Esophagus muscularis mucosa (tissue), 4 donors: ENCODE results near the gene NQO1. TPM values are rescaled to one million over a fixed set of nuclear protein-coding genes. Genes with fewer than 3 reads are reported as not detected.
"Not testable (repeated sequence)": the region's sequence is repeated elsewhere in the genome, so short reads cannot be mapped to it uniquely, and the experiment has no call there.

Source experiments
- DNase-seq: peaks from one replicate; pipeline ENCODE4 v3.0.0-alpha.2; 2017; ENCODE audit errors: extremely low spot score
- H3K27ac ChIP-seq, 4 donors: fragments of 200-600 bp; sonication (generic); replicated peaks in 1 of 4; 1 replicate in 3 of 4; 2 replicates in 1 of 4; pipeline ENCODE4 v1.5.1; 2016 to 2019; ENCODE audit warnings: mild to moderate bottlenecking in 1 of 4
- H3K27me3 ChIP-seq, 4 donors: fragments of 200-600 bp; sonication (generic); one replicate each; pipeline versions ENCODE4 v1.5.1 to v1.6.0; 2016 to 2019
- H3K36me3 ChIP-seq, 4 donors: fragments of 200-600 bp; sonication (generic); one replicate each; pipeline ENCODE4 v1.5.1; 2016 to 2019
- H3K4me1 ChIP-seq, 4 donors: fragments of 200-600 bp; sonication (generic); one replicate each; pipeline ENCODE4 v1.5.1; 2016 to 2019
- H3K4me3 ChIP-seq, 4 donors: fragments of 200-600 bp; sonication (generic); 1 replicate in 2 of 4; 2 replicates in 2 of 4; pipeline ENCODE4 v1.5.1; 2016 to 2019; ENCODE audit warnings: mild to moderate bottlenecking in 4 of 4, moderate library complexity in 1 of 4
- H3K9me3 ChIP-seq, 4 donors: fragments of 200-600 bp; sonication (generic); 1 replicate in 3 of 4; 2 replicates in 1 of 4; pipeline ENCODE4 v1.5.1; 2016 to 2019
- EP300 ChIP-seq: sonication (generic); formaldehyde crosslinking; IDR thresholded peaks from one replicate; pipeline ENCODE4 v1.6.1; 2017; ENCODE audit warnings: antibody characterized with exemption
- POLR2A ChIP-seq: fragments of 450-650 bp; IDR thresholded peaks from one replicate; pipeline ENCODE4 v1.6.1; 2017; ENCODE audit warnings: antibody characterized with exemption, moderate library complexity, mild to moderate bottlenecking, low read depth
- POLR2AphosphoS5 ChIP-seq, 2 donors: sonication (generic); formaldehyde crosslinking; IDR thresholded peaks; one replicate each; pipeline ENCODE4 v1.6.1; 2017; ENCODE audit warnings: antibody characterized with exemption in 2 of 2
- WGBS: methylation state at CpG from one replicate; pipeline ENCODE4 v1.1.5; 2018; 5-methylcytosine and 5-hydroxymethylcytosine counted together
- intact Hi-C: fragments of 100-400 bp; cut with DNase I; formaldehyde crosslinking; loops from one replicate; pipeline ENCODE4 v1.15.1; 2023
- total RNA-seq, 4 donors: library from RNA; depleted of rRNA; stranded (reverse); fragments of >200 nt; gene quantifications; one replicate each; pipeline versions ENCODE4 v1.1.0 to v1.2.1, GENCODE V29; 2016
- TF ChIP-seq, protein P1 (sequence below), 3 experiments: fragments of 200-600 bp in 2 of 3; fragments of 450-650 bp in 1 of 3; sonication (generic) in 2 of 3; IDR thresholded peaks; one replicate each; pipeline ENCODE4 v1.5.1; 2017 to 2019; ENCODE audit warnings: antibody characterized with exemption in 3 of 3, mild to moderate bottlenecking in 2 of 3, moderate library complexity in 1 of 3

The NQO1 gene
- total RNA-seq, 4 donors from 2014 or later, result 54.5 to 114 (median 96.3) TPM

DNA sequence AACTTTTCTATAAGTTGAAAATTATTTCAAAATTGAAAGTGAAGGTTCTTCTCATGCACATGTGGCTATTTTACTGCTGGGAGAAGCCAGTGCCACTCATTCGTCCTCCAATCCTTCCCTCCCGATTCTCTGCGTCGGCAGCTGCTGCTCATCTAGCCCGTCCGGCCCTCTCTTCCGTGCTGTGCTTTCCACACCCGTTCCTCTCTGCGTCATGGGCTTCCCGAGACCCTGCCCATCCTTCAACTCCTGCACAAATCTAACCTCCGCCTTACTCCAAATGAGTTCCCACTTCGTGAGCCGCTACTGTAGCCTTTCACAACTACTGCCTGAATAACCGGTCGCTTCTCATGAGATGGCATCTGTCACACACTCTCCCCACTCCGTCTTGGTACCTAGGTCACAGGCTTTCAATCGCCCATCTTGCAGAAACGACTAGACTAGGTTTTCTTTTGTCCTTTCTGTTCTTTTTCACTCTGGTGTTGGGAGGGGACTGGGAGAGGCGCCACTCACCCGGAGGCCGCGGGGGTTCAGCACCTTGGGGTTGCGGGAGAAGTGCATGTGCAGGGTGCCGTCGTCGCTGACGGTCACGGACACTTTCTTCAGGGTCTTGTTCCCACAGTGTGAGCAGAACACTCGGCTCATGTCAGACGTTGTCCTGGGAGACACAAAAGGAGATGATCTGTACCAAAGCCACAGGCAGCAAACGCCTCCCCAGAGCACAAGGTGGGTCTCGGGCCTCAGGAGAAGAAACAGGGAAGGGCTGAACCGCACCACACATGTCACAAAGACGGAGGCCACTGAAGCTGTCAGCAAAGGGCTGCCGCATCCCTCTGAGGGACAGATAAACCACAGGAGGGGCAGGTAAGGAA lies 18.2 kb upstream of the NQO1 start:
- peaks cover 47 to 99% (median 97%) of the 10 kb centered on the region in 4 donors for H3K36me3 ChIP-seq
- H3K9me3 ChIP-seq, result no peaks in the 10 kb centered on the region
- DNase-seq, result no peak
- H3K4me1 ChIP-seq, result peaks cover 10 to 20% (median 14%) of the 10 kb centered on the region in 4 donors
- TF ChIP-seq POLR2A, result no peak
- TF ChIP-seq, protein P1, sequence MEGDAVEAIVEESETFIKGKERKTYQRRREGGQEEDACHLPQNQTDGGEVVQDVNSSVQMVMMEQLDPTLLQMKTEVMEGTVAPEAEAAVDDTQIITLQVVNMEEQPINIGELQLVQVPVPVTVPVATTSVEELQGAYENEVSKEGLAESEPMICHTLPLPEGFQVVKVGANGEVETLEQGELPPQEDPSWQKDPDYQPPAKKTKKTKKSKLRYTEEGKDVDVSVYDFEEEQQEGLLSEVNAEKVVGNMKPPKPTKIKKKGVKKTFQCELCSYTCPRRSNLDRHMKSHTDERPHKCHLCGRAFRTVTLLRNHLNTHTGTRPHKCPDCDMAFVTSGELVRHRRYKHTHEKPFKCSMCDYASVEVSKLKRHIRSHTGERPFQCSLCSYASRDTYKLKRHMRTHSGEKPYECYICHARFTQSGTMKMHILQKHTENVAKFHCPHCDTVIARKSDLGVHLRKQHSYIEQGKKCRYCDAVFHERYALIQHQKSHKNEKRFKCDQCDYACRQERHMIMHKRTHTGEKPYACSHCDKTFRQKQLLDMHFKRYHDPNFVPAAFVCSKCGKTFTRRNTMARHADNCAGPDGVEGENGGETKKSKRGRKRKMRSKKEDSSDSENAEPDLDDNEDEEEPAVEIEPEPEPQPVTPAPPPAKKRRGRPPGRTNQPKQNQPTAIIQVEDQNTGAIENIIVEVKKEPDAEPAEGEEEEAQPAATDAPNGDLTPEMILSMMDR (IDR thresholded peaks at IDR 0.05), result no peak
- no peak for TF ChIP-seq EP300
- TF ChIP-seq POLR2AphosphoS5 (IDR thresholded peaks at IDR 0.05), result no peak
- H3K4me3 ChIP-seq, result no peak overlapping the region
- intact Hi-C loops, result no loop called here
- H3K27ac ChIP-seq, result no peak overlapping the region
- H3K27me3 ChIP-seq, result no peaks in the 10 kb centered on the region
- WGBS, result 91% methylated on average over 29 of the region's 35 CpGs

DNA sequence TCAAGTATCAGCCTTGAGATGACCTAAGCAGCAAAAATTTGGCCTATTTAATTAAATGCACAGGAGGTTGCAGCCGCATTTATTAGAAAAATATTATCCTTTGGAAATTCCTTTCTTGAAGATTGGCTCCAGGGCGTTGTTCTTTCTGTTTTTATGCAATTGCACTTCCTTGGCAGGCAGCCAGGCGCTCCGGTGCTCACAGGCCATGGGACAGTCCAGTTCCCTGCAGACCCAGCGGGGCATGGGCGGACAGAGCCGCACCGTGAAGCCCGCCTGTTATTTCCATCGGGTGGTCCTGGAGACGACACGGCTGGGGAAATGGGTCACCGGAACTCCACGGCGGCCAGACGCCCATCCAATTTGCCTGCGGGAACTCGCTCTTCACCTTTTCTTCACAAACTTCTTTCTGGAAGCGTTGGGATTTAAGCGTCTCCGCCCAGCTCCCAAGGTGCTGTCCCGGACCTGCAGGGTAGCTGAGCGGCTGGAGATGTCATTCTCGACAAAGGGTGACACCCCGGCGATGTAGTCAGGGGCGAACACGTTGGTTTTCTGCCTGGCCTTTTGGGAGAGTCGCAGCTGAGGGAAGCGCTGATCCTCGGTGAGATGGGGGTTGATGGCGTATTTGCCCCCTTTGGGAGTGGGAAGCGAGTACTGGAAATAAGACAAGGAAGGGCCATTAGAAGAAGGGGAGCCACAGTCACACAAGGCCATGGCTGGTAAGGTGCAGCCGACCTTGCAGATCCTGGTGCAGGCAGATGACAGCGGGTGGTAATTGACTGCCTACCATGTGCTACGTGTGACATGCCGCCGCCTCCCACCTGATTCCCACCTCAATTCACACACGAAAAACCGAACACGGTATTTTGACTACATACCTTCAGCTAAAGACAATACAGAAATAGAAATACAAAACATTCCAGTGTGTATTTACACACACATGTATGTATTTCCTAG lies 15.9 kb upstream of the NQO1 start:
- DNase-seq, result no peak
- Histone ChIP-seq H3K36me3 (peaks cover 26 to 80% (median 73%) of the 10 kb centered on the region in 4 donors), H3K27ac (peak overlapping the region; percentile 1 to 60 (median 51)), H3K4me1 (peaks cover 10 to 20% (median 17%) of the 10 kb centered on the region in 4 donors), H3K4me3 (no peak overlapping the region), H3K9me3 (no peaks in the 10 kb centered on the region), H3K27me3 (no peaks in the 10 kb centered on the region)
- TF ChIP-seq POLR2A, result no peak
- TF ChIP-seq POLR2AphosphoS5 (IDR thresholded peaks at IDR 0.05), result peak in 1 of 2 donors; percentile 4
- 78% methylated on average over 32 of the region's 41 CpGs for WGBS
- intact Hi-C loops, result no loop called here

DNA sequence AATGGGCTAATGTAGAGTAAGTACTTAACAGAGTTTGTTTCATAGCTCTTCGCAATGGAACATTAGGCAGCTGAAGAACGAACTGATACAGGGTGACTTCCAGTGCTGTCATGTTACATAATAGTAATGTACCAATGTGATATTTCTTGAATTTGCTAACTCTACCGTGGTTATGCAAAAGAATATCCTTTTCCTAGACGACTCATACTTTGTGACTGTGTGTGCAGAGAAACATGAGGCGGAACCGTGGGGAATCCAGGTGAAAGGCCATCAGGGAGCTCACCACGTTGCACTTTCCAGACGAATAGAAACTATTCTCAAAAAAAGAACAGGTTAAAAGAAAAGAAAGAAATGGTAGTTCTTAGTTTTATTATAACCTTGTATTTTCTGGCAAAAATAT lies 15.2 kb upstream of the NQO1 start:
- WGBS, result 70% methylated on average over 8 of the region's 8 CpGs
- Histone ChIP-seq H3K27me3 (no peaks in the 10 kb centered on the region), H3K36me3 (peaks cover 26 to 73% (median 66%) of the 10 kb centered on the region in 4 donors), H3K4me1 (peaks cover 10 to 25% (median 19%) of the 10 kb centered on the region in 4 donors), H3K9me3 (no peaks in the 10 kb centered on the region), H3K27ac (peak overlapping the region; percentile 1 to 60 (median 51)), H3K4me3 (no peak overlapping the region)
- no peak for DNase-seq
- TF ChIP-seq POLR2AphosphoS5 (IDR thresholded peaks at IDR 0.05) (no peak), EP300 (no peak), POLR2A (no peak)
- TF ChIP-seq, protein P1 (IDR thresholded peaks at IDR 0.05), result no peak
- intact Hi-C loops, result no loop called here

DNA sequence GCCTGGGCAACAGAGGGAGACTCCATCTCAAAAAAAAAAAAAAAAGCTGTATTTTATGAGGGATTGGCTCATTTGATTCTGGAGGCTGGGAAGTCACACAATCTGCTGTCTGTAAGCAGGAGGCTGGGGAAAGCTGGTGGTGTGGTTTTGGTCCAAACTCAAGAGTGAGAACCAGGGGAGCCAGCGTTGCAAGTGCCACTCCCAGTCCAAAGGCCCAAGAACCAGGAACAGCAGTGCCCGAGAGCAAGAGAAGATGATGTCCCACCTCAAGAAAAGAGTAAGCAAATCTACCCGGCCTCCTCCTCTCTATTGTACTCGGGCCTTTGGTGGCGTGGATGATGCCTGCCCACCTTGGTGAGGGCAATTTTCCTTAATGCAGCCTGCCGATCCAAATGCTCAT lies 5.7 kb upstream of the NQO1 start:
- Histone ChIP-seq H3K9me3 (no peaks in the 10 kb centered on the region), H3K27ac (no peak overlapping the region), H3K4me1 (peaks cover 10 to 19% (median 15%) of the 10 kb centered on the region in 4 donors), H3K4me3 (no peak overlapping the region), H3K36me3 (no peaks in the 10 kb centered on the region), H3K27me3 (no peaks in the 10 kb centered on the region)
- DNase-seq, result no peak
- intact Hi-C loops, result no loop called here
- WGBS, result 89% methylated on average over 6 of the region's 6 CpGs
- TF ChIP-seq, protein P1 (IDR thresholded peaks at IDR 0.05), result no peak
- TF ChIP-seq POLR2A (no peak), EP300 (no peak), POLR2AphosphoS5 (IDR thresholded peaks at IDR 0.05) (no peak)

DNA sequence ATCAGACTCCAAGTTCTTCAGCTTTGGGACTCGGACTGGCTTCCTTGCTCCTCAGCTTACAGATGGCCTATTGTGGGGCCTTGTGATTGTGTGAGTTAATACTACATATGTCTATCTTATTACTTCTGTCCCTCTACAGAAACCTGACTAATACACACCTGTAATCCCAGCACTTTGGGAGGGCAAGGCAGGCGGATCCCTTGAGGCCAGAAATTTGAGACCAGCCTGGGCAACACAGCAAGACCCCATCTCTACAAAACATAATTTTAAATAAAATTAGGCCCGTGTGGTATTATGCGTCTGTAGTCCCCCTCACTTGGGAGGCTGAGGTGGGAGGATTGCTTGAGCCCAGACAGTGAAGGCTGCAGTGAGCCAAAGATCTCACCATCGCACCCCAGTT lies 4.9 kb upstream of the NQO1 start:
- DNase-seq, H3K27ac ChIP-seq, H3K4me3 ChIP-seq, H3K27me3 ChIP-seq, intact Hi-C loops, H3K9me3 ChIP-seq, H3K36me3 ChIP-seq: not testable (repeated sequence)
- WGBS, result 91% methylated on average over 5 of the region's 5 CpGs
- peaks cover 17 to 27% (median 19%) of the 10 kb centered on the region in 4 donors for H3K4me1 ChIP-seq

DNA sequence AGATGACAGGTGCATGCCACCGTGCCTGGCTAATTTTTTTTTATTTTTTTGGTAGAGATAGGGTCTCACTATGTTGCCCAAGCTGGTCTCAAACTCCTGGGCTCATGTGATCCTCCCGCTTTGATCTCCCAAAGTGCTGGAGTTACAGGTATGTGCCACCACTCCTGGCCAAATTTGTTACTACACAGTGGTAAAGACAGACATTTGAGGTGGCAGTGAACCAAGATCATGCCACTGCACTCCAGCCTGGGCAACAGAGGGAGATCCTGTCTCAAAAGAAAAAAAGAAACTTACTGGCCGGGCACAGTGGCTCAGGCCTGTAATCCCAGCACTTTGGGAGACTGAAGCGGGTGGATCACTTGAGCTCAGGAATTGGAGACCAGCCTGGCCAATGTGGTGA lies 2.7 kb upstream of the NQO1 start:
- peaks cover 17 to 50% (median 38%) of the 10 kb centered on the region in 4 donors for H3K4me1 ChIP-seq
- H3K27me3 ChIP-seq, DNase-seq, H3K9me3 ChIP-seq, H3K27ac ChIP-seq, H3K36me3 ChIP-seq, intact Hi-C loops, H3K4me3 ChIP-seq: not testable (repeated sequence)
- WGBS, result 94% methylated on average over 4 of the region's 4 CpGs
